Activated naive CD4-positive, alpha-beta T cell treated with Interleukin-2 at 50 U/mL for 16 hours (primary cell): ENCODE results near the gene KCTD15.

Source experiments
- DNase-seq: peaks from one replicate; pipeline ENCODE4 v3.0.0-alpha.2; 2020

The KCTD15 gene

GRCh38 chr19:33772102-33772857 is 24.4 kb upstream of the KCTD15 start:
- no peak for DNase-seq

GRCh38 chr19:33772858-33773180 is 23.9 kb upstream of the KCTD15 start:
- DNase-seq, result no peak

GRCh38 chr19:33773704-33774624 is 22.7 kb upstream of the KCTD15 start:
- no peak for DNase-seq

- DNase-seq, result no peak
Observed at GRCh38 chr19:33774751-33775150, 21.9 kb upstream of the KCTD15 start.

- DNase-seq, result no peak
Observed at GRCh38 chr19:33775731-33776487, 20.8 kb upstream of the KCTD15 start.

- no peak for DNase-seq
Observed at GRCh38 chr19:33777351-33777750, 19.3 kb upstream of the KCTD15 start.

GRCh38 chr19:33777753-33778088 is 18.9 kb upstream of the KCTD15 start:
- no peak for DNase-seq

GRCh38 chr19:33778089-33778791 is 18.4 kb upstream of the KCTD15 start:
- DNase-seq, result peak; percentile 87

- DNase-seq, result no peak
Observed at GRCh38 chr19:33779849-33780248, 16.8 kb upstream of the KCTD15 start.

GRCh38 chr19:33780251-33780650 is 16.4 kb upstream of the KCTD15 start:
- DNase-seq, result no peak

- no peak for DNase-seq
Observed at GRCh38 chr19:33780746-33781145, 15.9 kb upstream of the KCTD15 start.

GRCh38 chr19:33781415-33781935 is 15.2 kb upstream of the KCTD15 start:
- no peak for DNase-seq

- DNase-seq, result no peak
Observed at GRCh38 chr19:33781996-33782395, 14.7 kb upstream of the KCTD15 start.

GRCh38 chr19:33784432-33784831 is 12.2 kb upstream of the KCTD15 start:
- no peak for DNase-seq

- DNase-seq, result no peak
Observed at GRCh38 chr19:33785795-33786194, 10.9 kb upstream of the KCTD15 start.

GRCh38 chr19:33788676-33789075 is 8.0 kb upstream of the KCTD15 start:
- no peak for DNase-seq

GRCh38 chr19:33789344-33789743 is 7.3 kb upstream of the KCTD15 start:
- DNase-seq, result no peak

- no peak for DNase-seq
Observed at GRCh38 chr19:33794683-33795369, 1.8 kb upstream of the KCTD15 start.

GRCh38 chr19:33795370-33796163 is 1.1 kb upstream of the KCTD15 start:
- DNase-seq, result peak; percentile 64

- peak; percentile 41 for DNase-seq
Observed at GRCh38 chr19:33797802-33798671, 1.4 kb downstream of the KCTD15 start.
